HG02623 (cell line): Measurements from ENCODE around the gene FMO5.
"Not testable (repeated sequence)": the region's sequence is repeated elsewhere in the genome, so short reads cannot be mapped to it uniquely, and the experiment has no call there.

Experiments
- ATAC-seq: cut with Tn5 transposase; IDR thresholded peaks from one replicate; pipeline ENCODE4 v1.9.1; 2021; ENCODE audit warnings: moderate library complexity; ENCODE audit not compliant: unreplicated experiment

FMO5 gene

GRCh38 chr1:147238925-147239820, 14.0 kb upstream of the FMO5 start:
- ATAC-seq, result no peak

GRCh38 chr1:147238053-147238902, 13.1 kb upstream of the FMO5 start:
- no peak for ATAC-seq

- ATAC-seq, result no peak
Measured at GRCh38 chr1:147236959-147237791, 12.0 kb upstream of the FMO5 start.

- no peak for ATAC-seq
Measured at GRCh38 chr1:147236448-147236847, 11.3 kb upstream of the FMO5 start.

- ATAC-seq, result no peak
Measured at GRCh38 chr1:147235822-147236221, 10.7 kb upstream of the FMO5 start.

GRCh38 chr1:147233903-147234302, 8.8 kb upstream of the FMO5 start:
- not testable (repeated sequence) for ATAC-seq

- ATAC-seq, result not testable (repeated sequence)
Measured at GRCh38 chr1:147231032-147231431, 5.9 kb upstream of the FMO5 start.

GRCh38 chr1:147223740-147224615, 1.2 kb downstream of the FMO5 start:
- ATAC-seq, result no peak

- ATAC-seq, result no peak
Measured at GRCh38 chr1:147218606-147219005, 6.5 kb downstream of the FMO5 start.

- ATAC-seq, result no peak
Measured at GRCh38 chr1:147217141-147217540, 8.0 kb downstream of the FMO5 start.

GRCh38 chr1:147216124-147216523, 9.0 kb downstream of the FMO5 start:
- ATAC-seq, result no peak

- ATAC-seq, result no peak
Measured at GRCh38 chr1:147215540-147215916, 9.6 kb downstream of the FMO5 start.

GRCh38 chr1:147214842-147215539, 10.1 kb downstream of the FMO5 start:
- no peak for ATAC-seq

- ATAC-seq, result no peak
Measured at GRCh38 chr1:147214325-147214724, 10.8 kb downstream of the FMO5 start.

- no peak for ATAC-seq
Measured at GRCh38 chr1:147213271-147213670, 11.9 kb downstream of the FMO5 start.

- ATAC-seq, result no peak
Measured at GRCh38 chr1:147211577-147211976, 13.6 kb downstream of the FMO5 start.

GRCh38 chr1:147210987-147211386, 14.2 kb downstream of the FMO5 start:
- ATAC-seq, result no peak

- no peak for ATAC-seq
Measured at GRCh38 chr1:147209825-147210821, 15.0 kb downstream of the FMO5 start.
